WTC11 (cell line): ENCODE data around the gene LRRN4CL. TPM values are rescaled to one million over a fixed set of nuclear protein-coding genes. Genes with fewer than 3 reads are reported as not detected.

Source experiments
- ATAC-seq: fragments of 200-7000 bp; cut with Tn5 transposase; 2 replicates; pipeline ENCODE4 v1.10.0; 2021; ENCODE audit warnings: mild to moderate bottlenecking, moderate library complexity
- CTCF ChIA-PET: fragments of 300-600 bp; sonication (Branson Sonifier 250); formaldehyde crosslinking; loops from one replicate; lab custom pipeline; 2021; ENCODE audit warnings: antibody characterized with exemption; lab: Charles Lee
- POLR2A ChIA-PET: fragments of 350-600 bp; sonication (Branson Sonifier 250); formaldehyde crosslinking; loops from one replicate; lab custom pipeline; 2021; ENCODE audit warnings: antibody characterized with exemption; lab: Charles Lee
- DNase-seq: peaks from one replicate; pipeline ENCODE4 v3.0.0; 2021; ENCODE audit warnings: low spot score
- H3K27ac Mint-ChIP-seq: 2 replicates; pipeline ENCODE4 v1.8.0; 2021; ENCODE audit warnings: mixed read lengths
- H3K27me3 Mint-ChIP-seq: 2 replicates; pipeline ENCODE4 v1.8.0; 2021; ENCODE audit warnings: low read depth, mild to moderate bottlenecking, moderate library complexity, mixed read lengths
- H3K36me3 Mint-ChIP-seq: 2 replicates; pipeline ENCODE4 v1.8.0; 2021; ENCODE audit warnings: mixed read lengths
- H3K4me1 Mint-ChIP-seq: 2 replicates; pipeline ENCODE4 v1.8.0; 2022; ENCODE audit warnings: mixed read lengths
- H3K4me3 Mint-ChIP-seq: 2 replicates; pipeline ENCODE4 v1.8.0; 2021; ENCODE audit warnings: mild to moderate bottlenecking, moderate library complexity, mixed read lengths
- H3K9me3 Mint-ChIP-seq: 2 replicates; pipeline ENCODE4 v1.8.0; 2021; ENCODE audit warnings: mixed read lengths
- AR ChIP-seq: fragments of 250-450 bp; sonication (Bioruptor Pico); IDR thresholded peaks from 2 replicates; pipeline ENCODE4 v1.9.0; 2021; ENCODE audit warnings: mild to moderate bottlenecking
- ELF4 ChIP-seq: sonication (generic); formaldehyde crosslinking; IDR thresholded peaks from 2 replicates; pipeline ENCODE4 v1.8.1; 2022; ENCODE audit warnings: low read depth, mild to moderate bottlenecking, moderate library complexity, missing genetic modification reagents
- FOXP1 ChIP-seq: sonication (generic); formaldehyde crosslinking; IDR thresholded peaks from 2 replicates; pipeline ENCODE4 v1.8.0; 2022; ENCODE audit warnings: missing genetic modification reagents, mild to moderate bottlenecking, moderate library complexity, borderline replicate concordance
- GRHL2 ChIP-seq: fragments of 250-450 bp; sonication (Bioruptor Pico); IDR thresholded peaks from 2 replicates; pipeline ENCODE4 v1.8.0; 2022; ENCODE audit warnings: mild to moderate bottlenecking, moderate library complexity; ENCODE audit not compliant: insufficient replicate concordance, severe bottlenecking
- HMGXB4 ChIP-seq: sonication (generic); formaldehyde crosslinking; IDR thresholded peaks from 2 replicates; pipeline ENCODE4 v1.8.1; 2023; ENCODE audit warnings: mild to moderate bottlenecking, moderate library complexity, missing genetic modification reagents
- JAZF1 ChIP-seq: fragments of 250-450 bp; sonication (Bioruptor Pico); IDR thresholded peaks from 2 replicates; pipeline ENCODE4 v1.9.0; 2021; ENCODE audit warnings: moderate library complexity, mild to moderate bottlenecking, inconsistent platforms
- KAT7 ChIP-seq: sonication (generic); formaldehyde crosslinking; IDR thresholded peaks from 2 replicates; pipeline ENCODE4 v1.8.1; 2023; ENCODE audit warnings: missing genetic modification reagents, mild to moderate bottlenecking, borderline replicate concordance
- MAX ChIP-seq: sonication (generic); formaldehyde crosslinking; IDR thresholded peaks from 2 replicates; pipeline ENCODE4 v1.8.0; 2022; ENCODE audit warnings: mild to moderate bottlenecking, missing genetic modification reagents
- NFYB ChIP-seq: sonication (generic); formaldehyde crosslinking; conservative IDR thresholded peaks from 2 replicates; pipeline ENCODE4 v1.8.0; 2022; ENCODE audit warnings: low read depth, missing genetic modification reagents
- PRDM15 ChIP-seq: sonication (generic); formaldehyde crosslinking; IDR thresholded peaks from 2 replicates; pipeline ENCODE4 v1.8.0; 2022; ENCODE audit warnings: missing genetic modification reagents
- TEAD1 ChIP-seq: sonication (generic); formaldehyde crosslinking; IDR thresholded peaks from 2 replicates; pipeline ENCODE4 v1.8.0; 2022; ENCODE audit warnings: mild to moderate bottlenecking, missing genetic modification reagents
- TEAD4 ChIP-seq: sonication (generic); formaldehyde crosslinking; IDR thresholded peaks from 2 replicates; pipeline ENCODE4 v1.8.0; 2022; ENCODE audit warnings: mild to moderate bottlenecking, missing genetic modification reagents
- USF1 ChIP-seq: sonication (generic); formaldehyde crosslinking; IDR thresholded peaks from 2 replicates; pipeline ENCODE4 v1.8.0; 2022; ENCODE audit warnings: mild to moderate bottlenecking, missing genetic modification reagents
- ZBTB21 ChIP-seq: sonication (generic); formaldehyde crosslinking; IDR thresholded peaks from 2 replicates; pipeline ENCODE4 v1.8.1; 2023; ENCODE audit warnings: mild to moderate bottlenecking, missing genetic modification reagents, borderline replicate concordance
- ZNF121 ChIP-seq: sonication (generic); formaldehyde crosslinking; IDR thresholded peaks from 2 replicates; pipeline ENCODE4 v1.8.0; 2023; ENCODE audit warnings: missing genetic modification reagents
- ZNF263 ChIP-seq: sonication (generic); formaldehyde crosslinking; IDR thresholded peaks from 2 replicates; pipeline ENCODE4 v1.8.1; 2022; ENCODE audit warnings: low read depth, mild to moderate bottlenecking, moderate library complexity, missing genetic modification reagents
- ZNF416 ChIP-seq: fragments of 250-450 bp; sonication (Bioruptor Pico); IDR thresholded peaks from 2 replicates; pipeline ENCODE4 v1.9.0; 2021; ENCODE audit warnings: mild to moderate bottlenecking, inconsistent platforms
- total RNA-seq: library from RNA; stranded (reverse); gene quantifications from 3 replicates; pipeline ENCODE4 v1.2.3, GENCODE V29; 2021
- TF ChIP-seq, protein P1 (sequence below): sonication (generic); formaldehyde crosslinking; IDR thresholded peaks from 2 replicates; pipeline ENCODE4 v1.8.1; 2022; ENCODE audit warnings: low read depth, mild to moderate bottlenecking, moderate library complexity, missing genetic modification reagents, borderline replicate concordance
- TF ChIP-seq, protein P2 (sequence below): sonication (generic); formaldehyde crosslinking; IDR thresholded peaks from 2 replicates; pipeline ENCODE4 v1.8.1; 2023; ENCODE audit warnings: mild to moderate bottlenecking, missing genetic modification reagents, moderate library complexity

Gene LRRN4CL
- total RNA-seq, 1 experiment from 2014 or later = 0.39 TPM

GRCh38 chr11:62716816-62717215, 27.5 kb upstream of the LRRN4CL start (continued):
- no peak for TF ChIP-seq USF1 (CRISPR knock-in tag)
- no peak for TF ChIP-seq NFYB (CRISPR knock-in tag)
- no peak for TF ChIP-seq AR (CRISPR knock-in tag)
- TF ChIP-seq TEAD4 (CRISPR knock-in tag) = no peak

- ChIA-PET POLR2A (no interaction called here), CTCF (interaction anchor here (1.3 to 4.1 kb wide), 3 partner anchors 9 to 70 kb away, joined by 3 to 14 read pairs (median 6); partner anchors contain the start of genes BSCL2, GNG3 and TAF6L)
- Mint-ChIP-seq H3K9me3 (no peaks in the 10 kb centered on the region), H3K27ac (peak overlapping the region; percentile 37; the same call in 1 of the 2 replicates), H3K27me3 (no peaks in the 10 kb centered on the region), H3K36me3 (peaks cover 87% of the 10 kb centered on the region), H3K4me3 (no peak overlapping the region), H3K4me1 (peaks cover 24% of the 10 kb centered on the region)
- TF ChIP-seq FOXP1 (CRISPR knock-in tag) (no peak), TEAD4 (CRISPR knock-in tag) (no peak), ZNF416 (CRISPR knock-in tag) (no peak), ZNF263 (CRISPR knock-in tag) (no peak), NFYB (CRISPR knock-in tag) (no peak), ZBTB21 (CRISPR knock-in tag) (no peak)
- TF ChIP-seq, protein P1, sequence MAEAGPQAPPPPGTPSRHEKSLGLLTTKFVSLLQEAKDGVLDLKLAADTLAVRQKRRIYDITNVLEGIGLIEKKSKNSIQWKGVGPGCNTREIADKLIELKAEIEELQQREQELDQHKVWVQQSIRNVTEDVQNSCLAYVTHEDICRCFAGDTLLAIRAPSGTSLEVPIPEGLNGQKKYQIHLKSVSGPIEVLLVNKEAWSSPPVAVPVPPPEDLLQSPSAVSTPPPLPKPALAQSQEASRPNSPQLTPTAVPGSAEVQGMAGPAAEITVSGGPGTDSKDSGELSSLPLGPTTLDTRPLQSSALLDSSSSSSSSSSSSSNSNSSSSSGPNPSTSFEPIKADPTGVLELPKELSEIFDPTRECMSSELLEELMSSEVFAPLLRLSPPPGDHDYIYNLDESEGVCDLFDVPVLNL (CRISPR knock-in tag) = no peak
- DNase-seq = no peak
- no peak for ATAC-seq
Observed at GRCh38 chr11:62716206-62716605, 26.9 kb upstream of the LRRN4CL start.

DNA sequence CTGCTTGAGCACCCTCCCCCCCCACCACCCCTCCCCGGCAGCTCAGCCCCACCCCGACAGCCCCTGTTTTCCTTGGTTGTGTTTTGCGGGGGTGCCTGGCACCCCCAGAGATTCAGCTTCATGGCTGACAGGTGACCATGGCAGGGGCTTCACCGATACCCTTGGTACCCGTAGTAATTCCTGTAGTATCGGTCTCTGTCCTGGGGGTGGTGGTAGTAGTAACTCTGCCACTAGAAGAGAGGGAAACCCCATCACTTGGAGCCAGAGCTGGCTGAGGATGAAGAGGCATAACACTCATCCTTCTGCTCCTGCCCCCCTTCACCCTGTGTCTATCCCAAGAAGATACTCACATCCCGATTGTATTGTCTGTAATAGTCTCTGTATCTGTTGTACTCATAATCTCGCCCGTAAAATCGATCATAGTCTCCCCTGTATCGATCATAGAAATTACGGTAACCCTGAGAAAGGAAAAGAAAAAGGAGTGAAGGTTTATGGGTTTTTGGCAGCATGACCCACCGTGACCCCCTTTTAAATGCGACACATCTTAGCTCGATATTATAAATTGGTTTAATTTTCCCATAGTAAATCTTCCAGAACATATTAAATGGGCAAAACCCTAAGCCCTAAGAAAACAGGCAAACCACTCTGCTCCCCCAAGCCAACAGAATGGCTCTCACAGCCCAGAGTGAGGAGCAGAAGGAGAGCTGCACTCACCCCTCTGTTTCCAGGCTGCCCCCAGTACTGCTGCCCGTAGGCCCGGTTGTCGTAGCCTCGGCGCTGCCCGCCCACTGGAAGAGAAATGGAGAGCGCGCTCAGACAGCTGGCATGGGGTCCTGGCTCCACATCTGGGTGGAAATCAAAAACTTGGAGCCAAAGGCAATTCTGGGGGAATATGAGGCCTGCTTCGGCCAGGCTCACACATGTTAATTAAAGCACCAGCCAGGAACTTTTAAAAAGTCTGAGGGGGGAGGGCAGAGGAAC, 26.1 kb upstream of the LRRN4CL start:
- H3K36me3 Mint-ChIP-seq = peaks cover 85% of the 10 kb centered on the region
- no peak for TF ChIP-seq HMGXB4 (CRISPR knock-in tag)
- TF ChIP-seq ELF4 (CRISPR knock-in tag) = no peak
- no peak for TF ChIP-seq JAZF1 (CRISPR knock-in tag)
- no peak for TF ChIP-seq MAX
- no peak for TF ChIP-seq PRDM15
- TF ChIP-seq KAT7 (CRISPR knock-in tag) = no peak
- no peak for TF ChIP-seq ZNF121 (CRISPR knock-in tag)
- TF ChIP-seq TEAD1 (CRISPR knock-in tag) = no peak
- TF ChIP-seq GRHL2 (CRISPR knock-in tag) = no peak
- TF ChIP-seq, protein P2, sequence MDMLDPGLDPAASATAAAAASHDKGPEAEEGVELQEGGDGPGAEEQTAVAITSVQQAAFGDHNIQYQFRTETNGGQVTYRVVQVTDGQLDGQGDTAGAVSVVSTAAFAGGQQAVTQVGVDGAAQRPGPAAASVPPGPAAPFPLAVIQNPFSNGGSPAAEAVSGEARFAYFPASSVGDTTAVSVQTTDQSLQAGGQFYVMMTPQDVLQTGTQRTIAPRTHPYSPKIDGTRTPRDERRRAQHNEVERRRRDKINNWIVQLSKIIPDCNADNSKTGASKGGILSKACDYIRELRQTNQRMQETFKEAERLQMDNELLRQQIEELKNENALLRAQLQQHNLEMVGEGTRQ = no peak

More for the DNA sequence above, 26.1 kb upstream of the LRRN4CL start:
- Mint-ChIP-seq H3K4me3 (no peak overlapping the region), H3K9me3 (no peaks in the 10 kb centered on the region), H3K4me1 (peaks cover 28% of the 10 kb centered on the region), H3K27me3 (no peaks in the 10 kb centered on the region), H3K27ac (peak overlapping the region; percentile 37)
- ATAC-seq = peak; percentile 71
- POLR2A ChIA-PET = interaction anchor here (0.5 to 0.8 kb wide), 2 partner anchors 12 to 73 kb away, joined by 3 to 6 read pairs; partner anchors contain the start of gene HNRNPUL2
- CTCF ChIA-PET = interaction anchor here (1.2 to 4.1 kb wide), 4 partner anchors 8 to 71 kb away, joined by 3 to 14 read pairs (median 4); partner anchors contain the start of genes BSCL2, GNG3, HNRNPUL2 and TAF6L
- DNase-seq = no peak
